Measurements from ENCODE around the gene MAPK14. TPM values are rescaled to one million over a fixed set of nuclear protein-coding genes. Genes with fewer than 3 reads are reported as not detected.

The MAPK14 gene
- total and polyA plus RNA-seq, 9 of the 15 experiments (the other 6 are each of a cell fraction or from before 2014, with no cell fraction given), result 8.8 to 62.7 (median 35.5) TPM

- CTCF ChIA-PET (ENCODE audit: low intra/inter-chr PET ratio), result interaction anchor here (1.5 kb wide), 1 partner anchor 238 kb away, joined by 6 read pairs; no protein-coding TSS in a partner anchor
- in situ Hi-C loops (cut with MboI), result no loop called here
- H2AFZ ChIP-seq (ENCODE audit: low read depth, low read length), result 0 out of 2 replicates have a peak overlapping the region, but pooled peaks have one; percentile 8
- BruUV-seq (replicated peaks), result no TSS peak
- WGBS (ENCODE audit: insufficient coverage, low coverage, missing lambda C conversion rate), result 37% methylated on average over 10 of the region's 11 CpGs
- no peaks in the 10 kb centered on the region for H3K27me3 ChIP-seq (ENCODE audit: control insufficient read depth in 2 of 2, insufficient read depth in 2 of 2, low read length in 2 of 2)
- H3K4me3 ChIP-seq, result no peak overlapping the region
- H4K20me1 ChIP-seq (replicated peaks; ENCODE audit: control insufficient read depth, insufficient read depth, low read length), result no peaks in the 10 kb centered on the region
- FAIRE-seq (no peak), DNase-seq (ENCODE audit: extremely low read depth in 1 of 4, low spot score in 3 of 4) (peak in 1 of 4 experiments; percentile 28), ATAC-seq (no peak)
- no peaks in the 10 kb centered on the region for H3K9me3 ChIP-seq (replicated peaks; ENCODE audit: control insufficient read depth, insufficient read depth, low read depth, low read length)
- intact Hi-C loops (cut with micrococcal nuclease), result loop anchor here (2.0 kb wide), 2 partner anchors 74 to 238 kb away; partner anchors contain the start of gene BRPF3
- POLR2A ChIA-PET, result interaction anchor here (0.7 to 1.5 kb wide), 3 partner anchors 9 to 21 kb away, joined by 3 to 5 read pairs (median 5); no protein-coding TSS in a partner anchor
- peaks cover 3% of the 10 kb centered on the region for H3K9me1 ChIP-seq (ENCODE audit: control insufficient read depth, insufficient read depth, low read length)
- H3K27ac ChIP-seq (ENCODE audit: extremely low read depth, low read depth, low read length), result no peak overlapping the region
- H3K4me2 ChIP-seq (ENCODE audit: insufficient read depth, low read length), result peak overlapping the region; percentile 33; the same call in 1 of the 2 replicates
- peaks cover 61 to 71% of the 10 kb centered on the region in 2 experiments for H3K4me1 ChIP-seq (replicated peaks in 1 of 2; ENCODE audit: control insufficient read depth in 2 of 2, insufficient read depth in 2 of 2, low read length in 2 of 2)
- peak overlapping the region in 1 of 2 experiments; percentile 79; a peak in 2 of 4 replicates for H3K9ac ChIP-seq (ENCODE audit: insufficient read depth in 1 of 2, low read depth in 2 of 2, low read length in 2 of 2)
- no peaks in the 10 kb centered on the region for H3K79me2 ChIP-seq (ENCODE audit: control insufficient read depth, insufficient read depth, low read length)
- H3K36me3 ChIP-seq (ENCODE audit: control insufficient read depth, insufficient read depth, low read length), result no peaks in the 10 kb centered on the region
- TF ChIP-seq ZNF280B (CRISPR knock-in tag; IDR thresholded peaks at IDR 0.05) (no peak), HMG20A (CRISPR knock-in tag; conservative IDR thresholded peaks at IDR 0.05) (no peak), NCOA1 (IDR thresholded peaks at IDR 0.05; ENCODE audit: low read depth) (no peak), RAD51 (IDR thresholded peaks at IDR 0.05; ENCODE audit: borderline replicate concordance, low read depth) (no peak), THRAP3 (IDR thresholded peaks at IDR 0.05; ENCODE audit: borderline replicate concordance) (no peak), ETV6 (IDR thresholded peaks at IDR 0.05; ENCODE audit: borderline replicate concordance in 1 of 2, low read depth in 2 of 2, low read length in 1 of 2) (no peak), ETV6 (CRISPR knock-in tag; IDR thresholded peaks at IDR 0.05; ENCODE audit: borderline replicate concordance) (no peak), COPS2 (conservative IDR thresholded peaks at IDR 0.05) (no peak), ZBTB26 (CRISPR knock-in tag; IDR thresholded peaks at IDR 0.05) (0 out of 2 replicates have a peak, but pooled peaks have one; percentile 50), ZNF561 (CRISPR knock-in tag; conservative IDR thresholded peaks at IDR 0.05) (no peak), HMG20B (CRISPR knock-in tag; IDR thresholded peaks at IDR 0.05) (no peak), CREB3 (tag; conservative IDR thresholded peaks at IDR 0.05; ENCODE audit: low read depth) (no peak), TEAD1 (CRISPR knock-in tag; IDR thresholded peaks at IDR 0.05) (peak in 1 of 2 experiments; percentile 19; a peak in 1 of 4 replicates), BRCA1 (IDR thresholded peaks at IDR 0.05) (no peak), BRCA1 (CRISPR knock-in tag; IDR thresholded peaks at IDR 0.05) (no peak), THRB (CRISPR knock-in tag; conservative IDR thresholded peaks at IDR 0.05) (peak; percentile 73; the same call in 1 of the 2 replicates)
These were observed 95.1 kb downstream of the MAPK14 start for GRCh38 chr6:36122495-36123269.
